HG03175 (cell line): Measurements from ENCODE around the gene SRC.

Source experiments
- ATAC-seq: cut with Tn5 transposase; IDR thresholded peaks from one replicate; pipeline ENCODE4 v1.9.1; 2021; ENCODE audit warnings: mild to moderate bottlenecking, moderate library complexity; ENCODE audit not compliant: unreplicated experiment

The SRC gene

GRCh38 chr20:37314617-37315016, 31.3 kb upstream of the SRC start:
- ATAC-seq: no peak

- ATAC-seq: no peak
Observed at GRCh38 chr20:37315021-37315451, 30.9 kb upstream of the SRC start.

DNA sequence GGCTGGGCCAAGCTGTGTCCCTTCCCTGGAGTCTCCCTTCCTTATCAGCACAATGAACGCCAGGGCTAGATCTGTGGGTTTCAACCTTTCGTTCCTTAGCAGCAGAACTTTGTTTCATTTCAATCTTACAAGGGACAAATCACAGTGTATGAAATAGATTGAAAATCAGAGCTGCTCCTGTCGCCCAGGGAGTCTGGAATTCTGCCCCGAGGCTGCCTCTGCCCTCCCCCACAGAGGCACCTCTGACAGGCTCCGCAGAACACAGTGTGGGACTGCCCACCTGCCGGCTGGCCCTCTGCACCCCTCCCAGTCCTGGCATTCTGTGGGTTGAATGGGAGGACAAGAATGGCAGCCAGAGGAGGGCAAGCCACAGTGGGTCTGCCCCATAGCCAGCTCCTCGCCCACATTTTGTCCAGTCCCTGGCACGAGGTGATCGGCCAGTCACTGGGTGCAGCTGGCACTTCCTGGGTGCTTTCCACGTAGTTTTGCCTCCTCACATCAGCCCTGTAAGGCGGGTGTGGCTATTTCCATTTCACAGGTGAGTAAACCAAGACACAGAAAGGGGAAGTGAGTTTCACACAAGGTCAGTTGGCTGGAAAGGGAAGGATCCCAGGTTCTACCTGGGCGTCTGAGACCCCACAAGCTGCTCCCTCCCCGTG, 30.4 kb upstream of the SRC start:
- peak; percentile 45 for ATAC-seq

DNA sequence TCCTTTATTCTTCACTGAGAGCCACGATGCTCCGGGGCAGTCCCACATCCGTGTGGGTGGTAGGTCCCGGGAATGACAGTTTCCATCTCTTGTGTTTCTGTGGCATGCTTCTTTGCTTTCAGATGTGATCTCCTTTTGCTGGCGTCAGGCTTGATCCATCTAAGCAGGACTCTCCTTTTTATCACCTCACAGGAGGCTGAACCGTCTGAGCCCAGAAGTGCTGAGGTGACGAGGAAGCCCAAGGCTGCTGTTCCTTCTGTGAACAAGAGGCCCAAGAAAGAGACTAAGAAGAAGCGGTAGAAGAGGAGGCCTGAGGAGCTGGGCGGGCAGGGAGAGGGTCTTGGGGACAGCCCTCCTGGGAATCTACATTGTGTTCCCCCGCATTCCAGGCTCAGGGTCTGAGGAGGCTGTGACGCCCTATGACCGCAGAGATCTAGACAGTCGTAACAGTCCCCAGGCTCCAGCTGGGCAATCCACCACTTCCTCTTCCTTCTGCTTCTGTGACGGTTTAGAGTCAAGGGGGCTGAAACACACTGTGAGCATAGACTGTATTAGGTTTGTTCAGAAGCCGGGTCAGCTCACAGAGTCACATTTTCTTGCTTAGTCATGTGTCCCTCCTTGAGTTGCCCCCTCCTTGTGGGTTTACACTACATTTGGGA, 29.7 kb upstream of the SRC start:
- peak; percentile 75 for ATAC-seq

DNA sequence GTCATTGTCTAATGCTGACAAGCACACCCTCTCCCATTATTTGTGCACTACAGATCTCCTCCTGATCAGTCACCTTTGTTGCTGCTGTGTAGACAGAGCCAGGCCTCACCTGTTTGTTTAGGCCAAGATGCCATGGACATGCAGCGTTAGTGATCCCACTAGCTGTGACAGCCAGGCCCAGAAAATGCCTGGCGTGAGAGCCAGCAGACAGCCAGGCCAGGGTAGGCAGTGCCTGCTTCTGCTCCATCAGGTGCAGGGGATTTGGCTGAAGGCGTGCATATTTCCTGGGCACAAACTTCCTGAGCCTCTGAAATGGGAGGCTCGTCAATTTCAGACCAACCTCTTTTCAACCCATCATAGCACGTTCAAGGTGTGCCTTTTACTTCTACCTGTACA, 29.2 kb upstream of the SRC start:
- peak; percentile 11 for ATAC-seq

DNA sequence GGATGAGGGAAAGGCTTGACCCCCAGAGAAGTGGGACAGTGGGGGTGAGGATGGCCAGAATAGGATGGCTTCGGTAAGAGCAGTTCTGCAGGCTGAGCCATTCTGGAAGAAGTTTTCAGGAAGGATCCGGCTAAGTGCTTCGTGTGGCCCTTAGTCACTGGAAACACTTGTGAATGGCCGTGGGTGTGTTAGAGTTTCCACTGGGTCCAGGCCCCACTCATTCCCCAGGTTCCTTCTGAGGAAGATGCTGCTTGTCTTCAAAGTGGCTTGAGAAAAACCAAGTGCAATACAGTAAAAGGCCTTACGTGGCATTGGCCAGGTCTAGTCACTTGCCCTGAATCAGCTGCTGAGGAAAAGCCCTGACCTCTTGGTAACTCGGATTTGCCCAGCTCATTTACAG, 28.6 kb upstream of the SRC start:
- ATAC-seq: no peak

GRCh38 chr20:37317994-37318640, 27.8 kb upstream of the SRC start:
- ATAC-seq: no peak

- ATAC-seq: no peak
Observed at GRCh38 chr20:37319151-37319671, 26.7 kb upstream of the SRC start.

DNA sequence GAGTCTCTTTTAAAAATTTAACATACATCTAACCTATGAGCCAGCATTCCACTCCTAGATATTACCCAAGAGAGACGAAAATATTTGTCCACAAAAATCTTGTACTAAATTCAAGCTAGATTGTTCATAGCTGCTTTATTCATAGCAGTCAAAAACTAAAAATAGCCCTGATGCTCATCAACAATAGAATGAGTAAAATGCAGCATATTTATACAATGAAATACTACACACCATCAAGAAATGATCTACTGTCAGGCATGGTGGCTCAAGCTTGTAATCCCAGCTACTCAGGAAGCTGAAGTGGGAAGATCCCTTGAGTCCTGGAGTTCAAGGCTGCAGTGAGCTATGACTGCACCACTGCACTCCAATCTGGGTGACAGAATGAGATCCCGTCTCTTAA, 22.0 kb upstream of the SRC start:
- no peak for ATAC-seq

GRCh38 chr20:37325206-37325605, 20.7 kb upstream of the SRC start:
- no peak for ATAC-seq

GRCh38 chr20:37326666-37327065, 19.3 kb upstream of the SRC start:
- ATAC-seq: no peak

GRCh38 chr20:37327748-37328147, 18.2 kb upstream of the SRC start:
- ATAC-seq: no peak

DNA sequence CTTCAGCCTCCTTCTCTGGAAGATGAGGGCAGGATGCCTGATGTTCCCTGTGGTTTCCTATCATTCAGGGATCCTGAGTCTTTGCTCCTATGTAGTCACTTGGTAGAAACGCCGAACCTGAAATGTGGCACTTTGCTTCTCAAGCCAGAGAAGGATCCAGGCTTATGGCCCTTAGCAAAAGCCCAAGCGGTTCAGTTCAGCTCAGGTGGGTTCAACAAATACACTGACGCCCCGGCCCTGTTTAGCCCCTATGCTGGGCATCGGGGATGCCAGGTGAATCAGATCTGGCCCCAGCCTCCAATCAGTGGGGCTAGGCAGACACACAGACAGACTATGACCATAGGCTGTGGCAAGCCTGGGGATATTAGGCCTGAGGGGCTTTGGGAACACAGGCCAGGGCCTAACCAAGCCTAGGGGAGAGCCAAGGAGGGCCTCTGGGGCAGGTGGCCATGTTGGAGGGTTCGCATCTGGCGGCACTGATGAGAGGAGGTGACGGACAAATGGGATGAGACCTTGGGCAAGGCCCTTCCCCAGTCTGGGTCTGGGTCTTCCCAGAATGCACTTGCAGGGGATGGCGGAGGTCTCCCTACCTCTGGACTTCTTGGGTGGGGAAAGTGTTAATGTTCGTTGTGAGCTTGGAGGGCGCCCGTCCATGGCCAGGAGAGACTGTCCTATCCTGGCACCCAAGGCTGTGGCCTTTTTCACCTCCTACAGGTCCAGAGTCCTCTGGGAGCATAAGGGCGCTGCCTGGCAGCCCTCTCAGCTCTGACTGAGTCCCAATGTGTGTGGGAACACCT, 17.6 kb upstream of the SRC start:
- no peak for ATAC-seq

DNA sequence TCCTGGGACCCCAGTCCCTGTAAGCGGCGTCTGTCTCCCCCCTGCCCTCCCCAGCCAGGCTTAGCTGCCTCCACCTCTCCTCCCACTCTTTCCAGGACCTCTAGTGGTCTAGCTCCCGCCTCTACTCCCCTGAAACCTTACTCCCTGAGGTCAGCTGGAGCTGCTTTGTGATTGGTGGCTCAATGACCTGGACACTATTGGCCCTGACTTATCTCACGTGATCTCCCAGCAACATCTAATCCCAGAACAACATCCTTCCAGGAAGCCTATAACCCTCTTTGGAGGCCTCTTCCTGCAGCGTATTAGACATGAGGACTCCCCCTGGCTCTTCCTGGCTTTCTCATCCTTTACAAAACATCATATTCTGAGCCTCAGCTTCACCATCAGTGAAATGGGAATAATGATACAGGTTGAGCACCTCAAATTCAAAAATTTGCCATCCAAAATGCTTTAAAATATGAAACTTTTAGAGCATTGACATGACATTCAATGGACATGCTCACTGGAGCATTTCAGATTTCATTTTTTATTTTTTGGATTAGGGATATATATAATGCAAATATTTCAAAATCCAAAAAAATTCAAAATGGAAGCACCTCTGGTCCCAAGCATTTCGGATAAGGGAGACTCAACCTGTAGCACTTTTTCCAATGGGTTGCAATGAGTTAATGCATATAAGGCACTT, 16.3 kb upstream of the SRC start:
- no peak for ATAC-seq

- ATAC-seq: no peak
Observed at GRCh38 chr20:37330316-37330715, 15.6 kb upstream of the SRC start.

DNA sequence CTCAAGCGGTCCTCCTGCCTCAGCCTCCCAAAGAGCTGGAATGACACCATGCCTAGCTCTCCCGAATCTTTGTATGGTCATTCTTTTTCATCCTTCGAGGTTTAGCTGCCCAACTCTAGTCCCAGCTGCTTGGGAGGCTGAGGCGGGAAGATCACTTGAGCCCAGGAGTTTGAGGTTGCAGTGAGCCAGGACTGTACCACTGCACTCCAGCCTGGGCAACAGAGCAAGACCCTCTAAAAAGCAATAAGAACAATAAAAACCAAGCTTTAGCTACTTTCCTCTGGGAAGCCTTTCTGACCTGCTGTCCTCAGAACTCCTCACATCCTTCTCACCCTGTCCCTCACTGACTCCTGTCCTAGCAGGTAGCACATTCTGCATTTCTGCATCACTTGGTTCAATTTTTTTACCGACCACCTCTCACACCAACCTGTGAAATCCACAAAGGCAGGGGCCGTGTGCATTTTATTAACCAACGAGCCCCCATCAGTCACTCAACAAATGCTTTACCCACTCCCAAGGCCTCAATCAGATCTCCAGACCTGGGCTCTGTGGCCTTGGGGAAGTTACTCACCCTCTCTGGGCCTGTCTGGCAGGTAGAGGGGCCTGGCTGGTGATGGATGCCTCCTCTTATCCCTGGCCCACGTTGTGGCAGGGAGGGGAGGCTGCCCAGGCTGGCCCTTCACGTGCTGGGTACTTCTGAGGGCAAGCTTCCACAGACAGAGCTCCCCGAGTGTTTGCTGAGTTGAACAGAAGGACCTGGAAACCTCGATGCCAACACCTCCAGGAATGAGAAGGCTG, 14.7 kb upstream of the SRC start:
- no peak for ATAC-seq

DNA sequence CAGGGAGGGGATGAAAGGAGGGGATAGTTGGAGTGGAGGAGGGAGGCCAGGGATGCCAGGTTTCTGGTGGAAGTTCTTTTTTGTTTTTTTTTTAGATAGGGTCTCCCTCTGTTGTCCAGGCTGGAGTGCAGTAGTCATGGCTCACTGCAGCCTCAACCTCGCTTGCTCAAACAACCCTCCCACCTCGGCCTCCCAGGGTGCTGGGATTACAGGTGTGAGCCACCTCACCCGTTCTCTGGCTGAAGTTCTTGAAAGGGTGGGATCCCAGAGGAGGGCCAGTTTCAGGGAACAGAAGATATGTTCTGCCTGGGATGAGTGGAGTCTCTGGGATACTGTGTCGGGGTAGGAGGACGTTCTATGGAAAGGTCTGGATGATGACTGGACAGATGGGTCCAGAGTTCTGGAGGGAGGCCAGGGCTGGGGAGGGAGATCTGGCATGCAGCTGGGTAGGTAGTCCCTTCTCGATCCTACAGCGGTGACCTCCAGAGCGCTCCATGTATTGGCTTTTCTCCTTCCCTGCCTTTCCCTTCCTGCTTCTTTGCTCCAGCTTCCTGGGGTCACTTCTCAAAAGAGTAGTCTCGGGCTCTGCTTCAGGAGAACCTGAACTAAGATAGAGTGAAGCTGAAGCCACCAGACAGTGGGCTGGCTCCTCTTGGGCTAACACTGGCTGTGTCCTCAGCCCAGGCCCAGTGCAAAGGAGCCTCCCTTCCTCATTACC, 12.7 kb upstream of the SRC start:
- ATAC-seq: no peak

DNA sequence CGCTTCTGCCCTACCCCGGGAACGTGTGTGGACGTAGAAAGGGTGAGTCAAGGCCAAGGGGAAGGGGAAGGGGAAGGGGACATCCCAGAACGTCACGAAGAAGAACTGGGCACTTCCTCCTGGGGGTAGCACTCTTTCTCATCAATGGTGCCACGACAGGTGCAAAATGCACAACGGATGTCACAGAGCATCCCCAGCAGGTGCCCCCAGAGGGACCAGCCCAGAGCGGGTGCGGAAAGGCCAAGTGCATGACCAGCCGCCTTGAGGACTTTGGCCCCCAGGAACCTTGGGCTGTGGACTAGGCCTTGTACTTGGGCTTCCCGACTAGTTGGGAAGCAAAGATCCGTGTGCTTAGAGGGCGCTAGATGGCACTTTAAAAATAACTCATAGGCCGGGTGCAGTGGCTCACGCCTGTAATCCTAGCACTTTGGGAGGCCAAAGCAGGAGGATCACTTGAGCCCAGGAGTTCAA, 12.1 kb upstream of the SRC start:
- ATAC-seq: no peak

- no peak for ATAC-seq
Observed at GRCh38 chr20:37334450-37334849, 11.5 kb upstream of the SRC start.
